ENCODE results near the gene TMEM167B. TPM values are rescaled to one million over a fixed set of nuclear protein-coding genes. Genes with fewer than 3 reads are reported as not detected.

TMEM167B gene
- 38.5 TPM for total RNA-seq

DNA sequence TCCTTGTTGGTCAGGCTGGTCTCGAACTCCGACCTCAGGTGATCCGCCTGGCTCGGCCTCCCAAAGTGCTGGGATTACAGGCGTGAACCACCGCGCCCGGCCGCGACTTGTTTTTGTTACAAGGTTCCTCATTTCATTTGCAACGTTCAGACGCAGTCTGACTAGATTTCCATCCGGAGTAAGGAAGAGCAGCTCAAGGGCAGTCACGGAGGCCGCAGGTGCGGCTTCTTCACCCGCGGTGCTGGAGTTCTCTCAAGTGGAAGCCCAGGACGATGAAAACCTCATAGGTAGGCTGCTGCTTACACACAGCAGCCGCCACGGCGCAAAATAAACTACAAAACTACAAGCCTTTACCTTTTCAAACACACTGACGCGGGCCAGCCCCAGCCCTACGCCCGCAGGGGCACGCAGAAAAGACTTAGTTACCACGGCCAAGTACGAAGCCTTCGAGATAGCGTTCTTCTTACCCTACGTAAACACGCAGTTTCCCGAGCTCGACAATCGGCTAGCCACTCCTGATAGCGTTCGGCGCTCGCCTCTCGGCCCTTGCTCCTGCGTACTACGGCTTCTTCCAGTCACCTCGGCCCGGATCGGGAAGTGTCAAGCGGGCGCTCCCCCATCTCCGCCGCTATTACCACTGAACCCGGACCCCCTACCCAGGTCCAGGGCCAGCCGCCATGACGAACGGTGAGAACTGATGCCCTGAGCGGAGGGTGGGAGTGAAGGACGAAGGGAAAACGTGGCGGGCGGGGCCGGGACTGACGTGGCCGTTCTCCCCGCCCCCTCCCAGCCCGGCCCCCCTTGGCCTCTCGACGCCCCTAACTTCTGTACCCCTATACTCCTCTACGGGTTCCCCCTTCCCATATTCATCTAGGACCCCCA lies at the start of gene TMEM167B:
TSS of gene TMEM167B (plus strand) at position 569 of the 882 bp plus-strand sequence. CDS start at position 678, 109 bp downstream.

DNA sequence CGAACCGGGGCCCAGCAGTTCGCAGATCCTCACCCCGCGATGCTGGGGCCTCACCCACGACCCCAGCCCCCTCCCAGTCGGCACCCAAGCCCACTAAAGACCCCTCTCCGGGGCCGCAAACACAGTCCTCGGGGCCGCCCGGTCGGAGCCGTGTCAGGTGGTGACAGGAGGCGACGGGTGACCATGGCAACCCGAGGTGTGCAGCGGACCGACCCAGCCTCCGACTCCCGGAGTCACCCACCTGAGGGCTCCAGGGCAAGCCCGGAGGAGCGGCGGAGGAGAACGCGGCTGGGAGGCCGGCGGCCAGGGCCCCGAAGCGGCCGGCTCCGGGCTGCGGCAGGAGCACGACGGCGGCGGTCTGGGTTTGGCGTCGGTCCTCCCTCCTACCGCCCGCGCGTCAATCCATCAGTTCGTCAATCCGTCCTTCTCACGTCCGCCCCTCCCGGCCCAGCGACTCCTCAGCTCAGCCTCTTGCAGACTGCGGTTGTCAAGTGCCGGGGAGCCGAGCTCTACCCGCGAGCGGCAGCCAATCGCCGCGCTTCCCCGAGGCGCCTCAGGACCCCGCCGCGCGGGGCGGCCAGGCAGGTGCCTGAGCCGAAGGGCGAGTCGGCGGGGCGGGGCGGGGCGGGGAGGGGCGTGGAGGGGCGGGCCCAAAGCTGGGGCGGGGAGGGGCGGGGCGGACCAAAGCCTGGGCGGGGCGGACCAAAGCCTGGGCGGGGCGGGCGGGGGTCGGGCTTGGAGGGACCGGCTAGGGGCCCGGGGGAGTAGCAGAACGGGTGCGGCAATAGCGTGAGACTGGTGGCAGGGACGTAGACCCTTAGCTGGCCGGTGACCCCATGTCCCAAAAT lies 48.7 kb upstream of the TMEM167B start, which contains the start of gene WDR47:
TSS of gene WDR47 (minus strand) at position 482 of the 848 bp plus-strand sequence. CDS start 18,590 bp downstream, outside the sequence.

GRCh38 chr1:109075531-109076490 lies 14.8 kb upstream of the TMEM167B start, which contains the start of gene TAF13:
TSS of gene TAF13 (minus strand) at chr1:109076003. CDS start at chr1:109075947, 56 bp downstream.

DNA sequence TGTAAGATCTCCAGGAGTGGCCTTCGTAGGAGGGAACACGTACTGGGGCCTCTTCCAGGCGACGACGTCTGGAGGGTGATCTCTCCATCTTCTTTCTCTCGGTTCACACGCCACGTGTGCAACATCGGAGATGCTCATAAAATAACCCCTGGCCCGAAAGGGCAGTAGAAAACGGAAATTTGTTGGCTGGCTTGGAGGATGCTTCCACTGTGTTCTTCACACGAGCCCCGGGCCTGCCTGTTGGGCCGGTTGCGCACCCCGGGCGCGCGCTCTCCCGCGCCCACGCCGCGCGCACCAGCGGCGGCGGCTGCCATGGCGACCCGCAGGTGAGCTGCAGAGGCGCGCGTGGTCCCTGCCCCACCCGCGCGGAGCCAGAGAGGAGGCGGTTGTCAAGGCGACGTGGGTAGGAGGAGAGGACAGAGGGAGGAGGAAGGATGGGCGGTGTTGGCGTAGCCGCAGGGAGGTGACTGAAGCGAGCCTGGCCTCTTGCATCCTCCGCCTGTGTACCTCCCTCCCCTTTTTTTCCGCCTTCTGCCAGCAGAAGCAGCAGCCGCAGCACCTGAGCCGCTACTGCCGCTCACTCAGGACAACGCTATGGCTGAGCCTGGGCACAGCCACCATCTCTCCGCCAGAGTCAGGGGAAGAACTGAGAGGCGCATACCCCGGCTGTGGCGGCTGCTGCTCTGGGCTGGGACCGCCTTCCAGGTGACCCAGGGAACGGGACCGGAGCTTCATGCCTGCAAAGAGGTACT lies 23.2 kb downstream of the TMEM167B start, which contains the start of gene ELAPOR1:
TSS of gene ELAPOR1 (plus strand) at position 526 of the 752 bp plus-strand sequence. CDS start at position 595, 69 bp downstream.

Other genes with a start within 250 kb of the TMEM167B start
- 0.16 TPM for gene AKNAD1, start 233.7 kb upstream of the TMEM167B start, total RNA-seq
- gene GPSM2, start 213.8 kb upstream of the TMEM167B start, total RNA-seq: 35.1 TPM
- gene CLCC1, start 127.3 kb upstream of the TMEM167B start, total RNA-seq: 49.7 TPM
- 46.0 TPM for gene WDR47, start 48.7 kb upstream of the TMEM167B start, total RNA-seq
- gene TAF13, start 14.8 kb upstream of the TMEM167B start, total RNA-seq: 46.1 TPM
- 7.4 TPM for gene ELAPOR1, start 23.4 kb downstream of the TMEM167B start, total RNA-seq
- 142 TPM for gene SARS1, start 123.2 kb downstream of the TMEM167B start, total RNA-seq
- 35.2 TPM for gene CELSR2, start 158.8 kb downstream of the TMEM167B start, total RNA-seq
- gene PSRC1, start 192.4 kb downstream of the TMEM167B start, total RNA-seq: 13.7 TPM
- gene MYBPHL, start 216.2 kb downstream of the TMEM167B start, total RNA-seq: 0.55 TPM

Measured in camera-type eye (tissue), 1 donor.